ENCODE results near the gene PLEKHG3. TPM values are rescaled to one million over a fixed set of nuclear protein-coding genes. Genes with fewer than 3 reads are reported as not detected.

The PLEKHG3 gene
- total and polyA plus RNA-seq, 2 of the 13 experiments (the other 11 are each of a cell fraction or from before 2014, with no cell fraction given), result 7.1 to 9.8 TPM

DNA sequence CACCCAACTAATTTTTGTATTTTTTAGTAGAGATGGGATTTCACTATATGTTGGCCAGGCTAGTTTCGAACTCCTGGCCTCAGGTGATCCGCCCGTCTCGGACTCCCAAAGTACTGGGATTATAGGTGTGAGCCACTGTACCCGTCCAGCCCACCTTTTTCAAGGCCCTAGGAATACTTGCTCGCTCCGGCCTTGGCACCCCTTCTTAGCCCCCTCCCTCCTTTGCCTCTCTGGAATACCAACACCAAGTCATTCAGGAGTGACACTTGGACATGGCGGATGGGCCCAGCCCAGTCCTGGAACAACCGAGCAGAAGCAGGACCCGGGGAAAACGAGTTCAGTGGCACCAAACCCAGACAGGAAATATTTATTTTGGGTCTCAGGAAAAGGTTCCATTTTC is 29.1 kb downstream of the PLEKHG3 start:
- DNase-seq (ENCODE audit: low spot score), result no peak
- 94% methylated on average over 11 of the region's 11 CpGs for WGBS (ENCODE audit: low lambda C conversion rate)
- ATAC-seq, result no peak
- H2AFZ ChIP-seq (ENCODE audit: low read length), result no peak overlapping the region
- no peak overlapping the region for H3K27ac ChIP-seq (ENCODE audit: extremely low read length, insufficient read depth, low read length)
- H3K79me2 ChIP-seq (ENCODE audit: insufficient read depth, low read length), result no peaks in the 10 kb centered on the region
- BruUV-seq (replicated peaks), result no TSS peak
- no peaks in the 10 kb centered on the region for H4K20me1 ChIP-seq (ENCODE audit: insufficient read depth, low read length)
- FAIRE-seq, result no peak
- H3K27me3 ChIP-seq (ENCODE audit: control insufficient read depth in 1 of 2, insufficient read depth in 2 of 2, low read length in 2 of 2), result no peaks in the 10 kb centered on the region
- peaks cover 18% of the 10 kb centered on the region for H3K4me1 ChIP-seq (ENCODE audit: insufficient read depth, low read length)
- TF ChIP-seq SP2 (CRISPR knock-in tag; IDR thresholded peaks at IDR 0.05) (no peak), MIER2 (CRISPR knock-in tag; IDR thresholded peaks at IDR 0.05) (no peak), CREM (IDR thresholded peaks at IDR 0.05) (no peak), CREM (CRISPR knock-in tag; IDR thresholded peaks at IDR 0.05) (no peak), KLF11 (CRISPR knock-in tag; IDR thresholded peaks at IDR 0.05) (no peak), MBNL3 (CRISPR knock-in tag; conservative IDR thresholded peaks at IDR 0.05) (no peak), ARHGAP35 (CRISPR knock-in tag; IDR thresholded peaks at IDR 0.05; ENCODE audit: borderline replicate concordance) (no peak), SP4 (CRISPR knock-in tag; IDR thresholded peaks at IDR 0.05) (no peak), ZNF816 (CRISPR knock-in tag; IDR thresholded peaks at IDR 0.05; ENCODE audit: borderline replicate concordance) (no peak), RBM22 (optimal IDR thresholded peaks at IDR 0.05; ENCODE audit: low read length) (no peak), DNMT1 (CRISPR knock-in tag; IDR thresholded peaks at IDR 0.05) (no peak), ZNF234 (CRISPR knock-in tag; conservative IDR thresholded peaks at IDR 0.05) (no peak), ZNF850 (CRISPR knock-in tag; conservative IDR thresholded peaks at IDR 0.05) (no peak)
- TF ChIP-seq, protein P1, sequence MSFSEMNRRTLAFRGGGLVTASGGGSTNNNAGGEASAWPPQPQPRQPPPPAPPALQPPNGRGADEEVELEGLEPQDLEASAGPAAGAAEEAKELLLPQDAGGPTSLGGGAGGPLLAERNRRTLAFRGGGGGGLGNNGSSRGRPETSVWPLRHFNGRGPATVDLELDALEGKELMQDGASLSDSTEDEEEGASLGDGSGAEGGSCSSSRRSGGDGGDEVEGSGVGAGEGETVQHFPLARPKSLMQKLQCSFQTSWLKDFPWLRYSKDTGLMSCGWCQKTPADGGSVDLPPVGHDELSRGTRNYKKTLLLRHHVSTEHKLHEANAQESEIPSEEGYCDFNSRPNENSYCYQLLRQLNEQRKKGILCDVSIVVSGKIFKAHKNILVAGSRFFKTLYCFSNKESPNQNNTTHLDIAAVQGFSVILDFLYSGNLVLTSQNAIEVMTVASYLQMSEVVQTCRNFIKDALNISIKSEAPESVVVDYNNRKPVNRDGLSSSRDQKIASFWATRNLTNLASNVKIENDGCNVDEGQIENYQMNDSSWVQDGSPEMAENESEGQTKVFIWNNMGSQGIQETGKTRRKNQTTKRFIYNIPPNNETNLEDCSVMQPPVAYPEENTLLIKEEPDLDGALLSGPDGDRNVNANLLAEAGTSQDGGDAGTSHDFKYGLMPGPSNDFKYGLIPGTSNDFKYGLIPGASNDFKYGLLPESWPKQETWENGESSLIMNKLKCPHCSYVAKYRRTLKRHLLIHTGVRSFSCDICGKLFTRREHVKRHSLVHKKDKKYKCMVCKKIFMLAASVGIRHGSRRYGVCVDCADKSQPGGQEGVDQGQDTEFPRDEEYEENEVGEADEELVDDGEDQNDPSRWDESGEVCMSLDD (CRISPR knock-in tag; IDR thresholded peaks at IDR 0.05; ENCODE audit: borderline replicate concordance), result no peak
- no peak overlapping the region for H3K4me2 ChIP-seq (ENCODE audit: low read depth, low read length)
- H3K4me3 ChIP-seq (replicated peaks in 1 of 3; ENCODE audit: insufficient read depth in 1 of 3, low read depth in 2 of 3, low read length in 3 of 3), result no peak overlapping the region
- CTCF ChIA-PET (ENCODE audit: low intra/inter-chr PET ratio, low total read pairs), result no interaction called here
- peaks cover 4 to 10% of the 10 kb centered on the region in 2 experiments; a peak in 3 of 5 replicates for H3K36me3 ChIP-seq (replicated peaks in 1 of 2; ENCODE audit: control insufficient read depth in 1 of 2, insufficient read depth in 2 of 2, low read length in 2 of 2)
- H3K9ac ChIP-seq (ENCODE audit: insufficient read depth, low read depth, low read length), result no peak overlapping the region
- no peaks in the 10 kb centered on the region for H3K9me3 ChIP-seq (ENCODE audit: low read length)
- in situ Hi-C loops (cut with HindIII; ENCODE audit: extremely low pct_ligation_motif_present, low pct_unique_long_range_greater_than_20kb), result no loop called here
- POLR2A ChIA-PET, result no interaction called here
- intact Hi-C loops (cut with micrococcal nuclease; ENCODE audit: unreplicated experiment), result no loop called here
